H9 (cell line): ENCODE measurements around the gene NALCN. TPM values are rescaled to one million over a fixed set of nuclear protein-coding genes. Genes with fewer than 3 reads are reported as not detected.

Experiments used
- DNase-seq: peaks from one replicate; pipeline ENCODE4 v3.0.0-alpha.2; 2017
- H2AFZ ChIP-seq: one replicate; pipeline ENCODE4 v1.6.1; 2013; ENCODE audit warnings: mild to moderate bottlenecking, low read length, control low read depth, moderate library complexity
- H2AK5ac ChIP-seq: 2 replicates; pipeline ENCODE4 v1.6.1; 2013; ENCODE audit warnings: low read length, control low read depth, mixed read lengths; ENCODE audit not compliant: insufficient read length
- H2BK120ac ChIP-seq: one replicate; pipeline ENCODE4 v1.6.1; 2013; ENCODE audit warnings: low read depth, mild to moderate bottlenecking, low read length, control low read depth, inconsistent platforms; ENCODE audit not compliant: poor library complexity, severe bottlenecking
- H2BK12ac ChIP-seq: 2 replicates; pipeline ENCODE4 v1.6.1; 2013; ENCODE audit warnings: low read length, control low read depth, mixed read lengths, low read depth; ENCODE audit not compliant: insufficient read length
- H2BK15ac ChIP-seq: 2 replicates; pipeline ENCODE4 v1.6.1; 2013; ENCODE audit warnings: low read depth, low read length, control low read depth
- H2BK20ac ChIP-seq: one replicate; pipeline ENCODE4 v1.6.1; 2013; ENCODE audit warnings: low read depth, mild to moderate bottlenecking, low read length, control low read depth, inconsistent platforms; ENCODE audit not compliant: poor library complexity, severe bottlenecking
- H2BK5ac ChIP-seq: 2 replicates; pipeline ENCODE4 v1.6.1; 2013; ENCODE audit warnings: low read length, control low read depth, mixed read lengths; ENCODE audit not compliant: insufficient read length
- H3K14ac ChIP-seq: 2 replicates; pipeline ENCODE4 v1.6.1; 2013; ENCODE audit warnings: low read length, control low read depth; ENCODE audit not compliant: insufficient read depth
- H3K18ac ChIP-seq: 2 replicates; pipeline ENCODE4 v1.6.1; 2013; ENCODE audit warnings: low read depth, mild to moderate bottlenecking, mixed read lengths, low read length, control low read depth; ENCODE audit not compliant: insufficient read length
- H3K23ac ChIP-seq: 2 replicates; pipeline ENCODE4 v1.6.1; 2013; ENCODE audit warnings: low read length, control low read depth, mixed read lengths, low read depth; ENCODE audit not compliant: insufficient read length
- H3K23me2 ChIP-seq: 2 replicates; pipeline ENCODE4 v1.6.1; 2013; ENCODE audit warnings: low read depth, mild to moderate bottlenecking, mixed read lengths, low read length, control low read depth; ENCODE audit not compliant: insufficient read length, poor library complexity, severe bottlenecking
- H3K27ac ChIP-seq: 2 replicates; pipeline ENCODE4 v1.5.1; 2013; ENCODE audit warnings: low read length, control low read depth, mixed read lengths, low read depth; ENCODE audit not compliant: insufficient read length
- H3K27me3 ChIP-seq: 2 replicates; pipeline ENCODE4 v1.6.1; 2013; ENCODE audit warnings: low read length, control low read depth, inconsistent platforms; ENCODE audit not compliant: insufficient read depth
- H3K4ac ChIP-seq: 2 replicates; pipeline ENCODE4 v1.6.1; 2013; ENCODE audit warnings: low read depth, mild to moderate bottlenecking, control low read depth, inconsistent platforms, low read length, moderate library complexity
- H3K4me1 ChIP-seq: 2 replicates; pipeline ENCODE4 v1.6.1; 2013; ENCODE audit warnings: low read length, control low read depth, inconsistent platforms; ENCODE audit not compliant: insufficient read depth
- H3K4me2 ChIP-seq: 2 replicates; pipeline ENCODE4 v1.6.1; 2013; ENCODE audit warnings: low read length, control low read depth, mixed read lengths; ENCODE audit not compliant: insufficient read length, insufficient read depth
- H3K56ac ChIP-seq: 2 replicates; pipeline ENCODE4 v1.6.1; 2013; ENCODE audit warnings: low read depth, mild to moderate bottlenecking, mixed read lengths, low read length, control low read depth; ENCODE audit not compliant: insufficient read length
- H3K79me1 ChIP-seq: 2 replicates; pipeline ENCODE4 v1.6.1; 2013; ENCODE audit warnings: low read depth, mild to moderate bottlenecking, moderate library complexity, low read length, control low read depth, inconsistent platforms; ENCODE audit not compliant: insufficient read depth, poor library complexity, severe bottlenecking
- H3K79me2 ChIP-seq: 2 replicates; pipeline ENCODE4 v1.6.1; 2013; ENCODE audit warnings: low read length, control low read depth, inconsistent platforms; ENCODE audit not compliant: insufficient read depth
- H3K9ac ChIP-seq: 2 replicates; pipeline ENCODE4 v1.6.1; 2013; ENCODE audit warnings: low read length, control low read depth, mixed read lengths; ENCODE audit not compliant: insufficient read length; ENCODE audit errors: extremely low read depth
- H3K9me3 ChIP-seq: one replicate; pipeline ENCODE4 v1.6.1; 2013; ENCODE audit warnings: low read depth, low read length, inconsistent platforms; ENCODE audit not compliant: control insufficient read depth
- H3T11ph ChIP-seq: one replicate; pipeline ENCODE4 v1.6.1; 2013; ENCODE audit warnings: mild to moderate bottlenecking, low read length, control low read depth, inconsistent platforms
- H4K20me1 ChIP-seq: one replicate; pipeline ENCODE4 v1.6.1; 2013; ENCODE audit not compliant: control insufficient read depth, insufficient read length, insufficient read depth
- H4K5ac ChIP-seq: 2 replicates; pipeline ENCODE4 v1.6.1; 2013; ENCODE audit warnings: low read depth, mild to moderate bottlenecking, mixed read lengths, low read length, control low read depth; ENCODE audit not compliant: insufficient read length
- H4K8ac ChIP-seq: replicated peaks from 2 replicates; pipeline ENCODE4 v1.6.1; 2013; ENCODE audit warnings: low read length, control low read depth, mixed read lengths, low read depth; ENCODE audit not compliant: insufficient read length
- H4K91ac ChIP-seq: 2 replicates; pipeline ENCODE4 v1.6.1; 2013; ENCODE audit warnings: low read depth, mild to moderate bottlenecking, moderate library complexity, mixed read lengths, low read length, control low read depth; ENCODE audit not compliant: insufficient read length
- H3K27ac Mint-ChIP-seq, 3 experiments: 2 replicates in 2 of 3; 3 replicates in 1 of 3; pipeline ENCODE4 v1.8.0; 2020 to 2021; ENCODE audit warnings: mixed read lengths in 3 of 3, mild to moderate bottlenecking in 1 of 3, moderate library complexity in 1 of 3
- H3K27me3 Mint-ChIP-seq: 2 replicates; pipeline ENCODE4 v1.8.0; 2021; ENCODE audit warnings: low read depth, mild to moderate bottlenecking, moderate library complexity, mixed read lengths
- H3K36me3 Mint-ChIP-seq, 3 experiments: 2 replicates in 2 of 3; 3 replicates in 1 of 3; pipeline ENCODE4 v1.8.0; 2020 to 2021; ENCODE audit warnings: low read depth in 3 of 3, mixed read lengths in 3 of 3; ENCODE audit not compliant: insufficient read depth in 1 of 3
- H3K4me1 Mint-ChIP-seq, 2 experiments: 2 replicates each; pipeline ENCODE4 v1.8.0; 2020; ENCODE audit warnings: mixed read lengths in 2 of 2
- H3K4me3 Mint-ChIP-seq, 2 experiments: 2 replicates in 1 of 2; 3 replicates in 1 of 2; pipeline ENCODE4 v1.8.0; 2020 to 2021; ENCODE audit warnings: mild to moderate bottlenecking in 2 of 2, mixed read lengths in 2 of 2, moderate library complexity in 1 of 2
- H3K9me3 Mint-ChIP-seq, 2 experiments: 2 replicates in 1 of 2; 3 replicates in 1 of 2; pipeline ENCODE4 v1.8.0; 2020; ENCODE audit warnings: mild to moderate bottlenecking in 2 of 2, mixed read lengths in 2 of 2, moderate library complexity in 1 of 2
- WGBS: extraction: QIAGEN DNeasy Blood & Tissue Kit; methylation state at CpG from one replicate; pipeline ENCODE4 v1.1.7; 2013; ENCODE audit warnings: missing lambda C conversion rate, low lambda C conversion rate, mixed read lengths; ENCODE audit not compliant: insufficient read length; ENCODE audit errors: extremely low coverage; 5-methylcytosine and 5-hydroxymethylcytosine counted together
- total RNA-seq: library from RNA; stranded (reverse); gene quantifications from 2 replicates; pipeline ENCODE4 v1.2.1, GENCODE V29; 2021
- TF ChIP-seq, protein P1 (sequence below): fragments of 200-600 bp; sonication (generic); conservative IDR thresholded peaks from 3 replicates; pipeline ENCODE4 v1.8.0; 2021; ENCODE audit warnings: antibody characterized with exemption, mild to moderate bottlenecking

NALCN gene
- total RNA-seq, 1 experiment from 2014 or later, result 0.09 TPM

- peaks cover 6 to 12% of the 10 kb centered on the region in 2 experiments for H3K4me1 Mint-ChIP-seq
Observed at GRCh38 chr13:101271681-101272245, 144.5 kb downstream of the NALCN start.

More at GRCh38 chr13:101271681-101272245, 144.5 kb downstream of the NALCN start:
- no peaks in the 10 kb centered on the region for H4K20me1 ChIP-seq
- H2BK120ac ChIP-seq, result no peak overlapping the region
- no peak overlapping the region for H3K9ac ChIP-seq
- no peak overlapping the region for H2AFZ ChIP-seq
- H3K14ac ChIP-seq, result no peak overlapping the region
- no peaks in the 10 kb centered on the region for H3K79me1 ChIP-seq
- H3K4me2 ChIP-seq, result no peak overlapping the region
- no peak overlapping the region for H3T11ph ChIP-seq
- no peaks in the 10 kb centered on the region for H3K23me2 ChIP-seq
- no peak overlapping the region for H2BK20ac ChIP-seq
- H4K91ac ChIP-seq, result no peak overlapping the region
- Mint-ChIP-seq H3K36me3 (no peaks in the 10 kb centered on the region), H3K27ac (no peak overlapping the region), H3K4me3 (no peak overlapping the region), H3K9me3 (no peaks in the 10 kb centered on the region), H3K27me3 (no peaks in the 10 kb centered on the region)
- no peak overlapping the region for H3K4ac ChIP-seq
- no peak overlapping the region for H3K27ac ChIP-seq
- peaks cover 7% of the 10 kb centered on the region; the same call in 1 of the 2 replicates for H3K4me1 ChIP-seq
- H2AK5ac ChIP-seq, result no peak overlapping the region
- no peak overlapping the region for H3K18ac ChIP-seq
- no peak overlapping the region for H2BK5ac ChIP-seq
- H2BK12ac ChIP-seq, result no peak overlapping the region
- H3K23ac ChIP-seq, result no peak overlapping the region
- no CpG with 5 or more reads among the region's 11 CpGs for WGBS
- no peak overlapping the region for H3K56ac ChIP-seq
- H3K9me3 ChIP-seq, result no peaks in the 10 kb centered on the region
- no peaks in the 10 kb centered on the region for H3K27me3 ChIP-seq
- no peak overlapping the region for H4K8ac ChIP-seq
- TF ChIP-seq, protein P1, sequence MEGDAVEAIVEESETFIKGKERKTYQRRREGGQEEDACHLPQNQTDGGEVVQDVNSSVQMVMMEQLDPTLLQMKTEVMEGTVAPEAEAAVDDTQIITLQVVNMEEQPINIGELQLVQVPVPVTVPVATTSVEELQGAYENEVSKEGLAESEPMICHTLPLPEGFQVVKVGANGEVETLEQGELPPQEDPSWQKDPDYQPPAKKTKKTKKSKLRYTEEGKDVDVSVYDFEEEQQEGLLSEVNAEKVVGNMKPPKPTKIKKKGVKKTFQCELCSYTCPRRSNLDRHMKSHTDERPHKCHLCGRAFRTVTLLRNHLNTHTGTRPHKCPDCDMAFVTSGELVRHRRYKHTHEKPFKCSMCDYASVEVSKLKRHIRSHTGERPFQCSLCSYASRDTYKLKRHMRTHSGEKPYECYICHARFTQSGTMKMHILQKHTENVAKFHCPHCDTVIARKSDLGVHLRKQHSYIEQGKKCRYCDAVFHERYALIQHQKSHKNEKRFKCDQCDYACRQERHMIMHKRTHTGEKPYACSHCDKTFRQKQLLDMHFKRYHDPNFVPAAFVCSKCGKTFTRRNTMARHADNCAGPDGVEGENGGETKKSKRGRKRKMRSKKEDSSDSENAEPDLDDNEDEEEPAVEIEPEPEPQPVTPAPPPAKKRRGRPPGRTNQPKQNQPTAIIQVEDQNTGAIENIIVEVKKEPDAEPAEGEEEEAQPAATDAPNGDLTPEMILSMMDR, result no peak
- no peak overlapping the region for H4K5ac ChIP-seq
- no peaks in the 10 kb centered on the region for H3K79me2 ChIP-seq
- no peak overlapping the region for H2BK15ac ChIP-seq
- no peak for DNase-seq
